ENCODE measurements around the gene CYP4F2.
A peak's percentile ranks its signal among the peaks of the same experiment; 100 is the strongest.
"Not testable (repeated sequence)": the region's sequence is repeated elsewhere in the genome, so short reads cannot be mapped to it uniquely, and the experiment has no call there.

CYP4F2 gene

DNA sequence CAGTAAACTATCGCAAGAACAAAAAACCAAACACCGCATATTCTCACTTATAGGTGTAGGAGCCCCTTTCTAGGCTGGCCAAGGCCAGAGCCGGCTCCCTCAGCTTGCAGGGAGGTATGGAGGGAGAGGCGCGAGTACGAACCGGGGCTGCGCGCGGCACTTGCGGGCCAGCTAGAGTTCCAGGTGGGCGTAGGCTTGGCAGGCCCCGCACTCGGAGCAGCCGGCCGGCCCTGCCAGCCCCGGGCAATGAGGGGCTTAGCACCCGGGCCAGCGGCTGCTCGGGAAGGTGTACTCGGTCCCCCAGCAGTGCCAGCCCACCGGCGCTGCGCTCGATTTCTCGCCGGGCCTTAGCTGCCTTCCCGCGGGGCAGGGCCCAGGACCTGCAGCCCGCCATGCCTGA lies 1.7 kb upstream of the CYP4F2 start:
- not testable (repeated sequence) for DNase-seq (ENCODE audit: low spot score)

GRCh38 chr19:15897026-15897737 lies 692 bp downstream of the CYP4F2 start:
- DNase-seq (ENCODE audit: low spot score) = peak; percentile 1

- no peak for DNase-seq (ENCODE audit: low spot score)
Measured at GRCh38 chr19:15895876-15896430, 1.9 kb downstream of the CYP4F2 start.

DNA sequence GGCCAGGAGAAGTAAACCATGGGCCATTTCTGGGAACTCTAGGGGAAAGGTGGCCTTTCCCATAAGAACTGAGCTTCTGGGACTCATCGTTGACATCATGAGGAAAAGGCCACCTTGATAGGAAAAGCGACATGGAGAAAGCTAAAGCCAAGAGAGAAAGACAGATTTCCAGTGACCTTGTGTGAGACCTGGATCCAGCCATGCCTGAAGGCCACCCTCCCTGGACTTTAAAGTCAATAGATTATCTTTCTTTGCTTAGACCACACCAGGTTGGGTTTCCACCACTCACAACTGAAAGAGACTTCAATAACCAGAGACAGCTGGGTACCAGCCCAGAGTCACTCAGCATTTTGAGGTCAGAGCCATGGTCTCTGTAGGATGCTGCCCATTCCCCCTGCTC lies 3.5 kb downstream of the CYP4F2 start:
- DNase-seq (ENCODE audit: low spot score) = no peak

GRCh38 chr19:15893477-15893876 lies 4.4 kb downstream of the CYP4F2 start:
- DNase-seq (ENCODE audit: low spot score) = no peak

DNA sequence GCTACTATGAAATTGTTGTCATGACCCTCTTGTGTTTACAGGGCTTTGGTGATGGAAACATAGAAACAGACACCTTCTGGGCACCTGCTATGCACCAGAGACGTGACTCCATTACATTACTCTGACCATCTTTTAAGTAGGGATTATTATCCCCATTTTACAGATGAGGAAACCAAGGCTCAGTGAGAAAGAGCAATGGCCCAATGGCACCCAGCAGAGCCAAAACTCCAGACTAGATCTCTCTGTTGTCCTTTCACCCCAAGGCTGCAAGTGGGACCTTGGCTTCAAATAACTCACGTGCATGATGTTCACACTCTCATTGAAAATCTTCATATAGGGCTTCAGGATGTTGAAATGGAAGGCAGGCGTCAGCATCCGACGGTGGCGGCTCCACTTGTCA lies 5.9 kb downstream of the CYP4F2 start:
- no peak for DNase-seq (ENCODE audit: low spot score)

DNA sequence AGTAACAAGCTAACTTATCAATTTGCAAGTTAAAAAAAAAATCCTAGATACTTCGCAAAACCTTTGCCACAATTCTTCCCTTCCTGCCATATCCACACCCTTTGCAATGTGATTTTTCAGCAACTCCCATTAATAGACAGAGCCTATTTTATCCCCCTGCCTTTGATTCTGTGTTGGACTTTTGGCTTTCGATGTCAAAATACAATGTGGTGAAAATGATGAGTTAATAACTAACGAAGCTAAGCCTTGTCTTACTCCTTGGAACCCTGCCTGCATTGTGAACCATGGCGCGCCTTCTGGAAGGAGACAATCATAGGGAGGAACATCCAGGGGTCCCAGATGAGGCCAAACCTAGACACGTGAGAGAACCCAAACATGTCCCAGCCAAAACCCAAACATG lies 6.4 kb downstream of the CYP4F2 start:
- no peak for DNase-seq (ENCODE audit: low spot score)

- DNase-seq (ENCODE audit: low spot score) = not testable (repeated sequence)
Measured at GRCh38 chr19:15889339-15889738, 8.5 kb downstream of the CYP4F2 start.

DNA sequence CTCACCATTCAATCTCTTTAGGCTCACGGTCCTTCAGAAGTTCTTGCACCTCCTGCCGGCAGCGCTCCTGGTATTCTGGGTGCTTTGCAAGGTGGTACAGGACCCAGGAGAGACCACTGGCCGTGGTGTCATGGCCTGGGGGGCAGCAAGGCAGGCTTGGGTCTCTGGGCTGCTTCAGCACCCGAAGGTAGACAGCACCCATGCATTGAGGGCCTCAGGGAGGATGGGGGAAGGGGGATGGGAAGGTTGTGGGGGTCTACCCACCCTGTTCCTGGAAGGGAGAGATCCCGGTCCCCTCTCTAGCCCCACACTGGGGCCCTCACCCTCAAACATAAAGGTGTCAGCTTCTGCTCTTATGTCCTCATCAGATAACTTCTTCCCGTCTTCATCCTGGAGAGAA lies 12.0 kb downstream of the CYP4F2 start:
- DNase-seq (ENCODE audit: low spot score) = no peak

GRCh38 chr19:15885167-15885566 lies 12.7 kb downstream of the CYP4F2 start:
- no peak for DNase-seq (ENCODE audit: low spot score)

- DNase-seq (ENCODE audit: low spot score) = not testable (repeated sequence)
Measured at GRCh38 chr19:15883329-15883728, 14.5 kb downstream of the CYP4F2 start.

DNA sequence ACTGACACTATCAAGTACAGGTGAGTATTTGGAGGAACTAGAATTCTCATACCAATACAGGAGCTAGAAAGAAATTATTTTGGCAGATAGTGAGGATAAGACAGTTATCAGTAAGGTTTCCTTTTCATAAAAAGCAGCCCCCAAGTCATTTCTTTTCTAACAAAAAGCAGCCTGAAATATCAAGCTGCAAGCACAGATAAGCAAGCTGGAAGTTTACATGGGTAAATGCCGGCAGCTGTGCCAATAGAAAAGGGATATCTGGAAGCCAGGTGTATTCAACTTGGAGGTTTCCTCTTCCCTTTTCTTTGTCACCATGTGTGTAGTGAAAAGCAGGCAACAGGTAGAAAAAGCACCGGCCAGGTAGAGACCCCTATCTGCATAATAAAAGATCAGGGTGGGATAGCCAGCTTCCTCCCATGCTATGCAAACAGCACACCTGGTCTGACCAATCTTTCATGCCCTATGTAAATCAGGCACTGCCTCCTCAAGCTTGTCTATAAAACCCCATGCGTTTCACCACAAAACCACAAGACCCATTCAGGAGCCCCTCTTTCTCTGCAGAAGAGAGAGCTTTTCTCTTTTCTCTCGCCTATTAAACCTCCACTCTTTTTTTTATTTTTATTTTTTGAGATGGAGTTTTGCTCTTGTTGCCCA lies 22.9 kb downstream of the CYP4F2 start:
- no peak for DNase-seq (ENCODE audit: low spot score)

- peak; percentile 51 for DNase-seq (ENCODE audit: low spot score)
Measured at GRCh38 chr19:15873771-15874170, 24.1 kb downstream of the CYP4F2 start.

GRCh38 chr19:15871570-15871969 lies 26.3 kb downstream of the CYP4F2 start:
- peak; percentile 65 for DNase-seq (ENCODE audit: low spot score)

DNA sequence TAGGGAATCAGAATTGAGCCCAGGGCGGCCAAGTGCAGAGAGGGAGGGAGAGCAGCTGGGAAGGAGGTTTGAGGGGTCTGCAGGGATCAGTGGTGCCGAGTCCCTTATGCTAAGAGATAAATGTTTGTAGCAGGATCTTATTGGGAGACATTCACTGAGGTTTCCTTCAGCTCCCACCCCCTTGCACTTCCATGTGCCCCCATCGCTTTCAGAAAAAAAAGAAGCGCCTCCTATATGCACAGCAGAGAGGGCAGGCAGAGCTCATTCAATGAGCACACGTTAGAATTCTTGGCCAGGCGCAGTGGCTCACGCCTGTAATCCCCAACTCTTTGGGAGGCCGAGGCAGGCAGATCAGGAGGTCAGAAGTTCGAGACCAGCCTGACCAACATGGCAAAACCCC lies 28.0 kb downstream of the CYP4F2 start:
- no peak for DNase-seq (ENCODE audit: low spot score)

DNA sequence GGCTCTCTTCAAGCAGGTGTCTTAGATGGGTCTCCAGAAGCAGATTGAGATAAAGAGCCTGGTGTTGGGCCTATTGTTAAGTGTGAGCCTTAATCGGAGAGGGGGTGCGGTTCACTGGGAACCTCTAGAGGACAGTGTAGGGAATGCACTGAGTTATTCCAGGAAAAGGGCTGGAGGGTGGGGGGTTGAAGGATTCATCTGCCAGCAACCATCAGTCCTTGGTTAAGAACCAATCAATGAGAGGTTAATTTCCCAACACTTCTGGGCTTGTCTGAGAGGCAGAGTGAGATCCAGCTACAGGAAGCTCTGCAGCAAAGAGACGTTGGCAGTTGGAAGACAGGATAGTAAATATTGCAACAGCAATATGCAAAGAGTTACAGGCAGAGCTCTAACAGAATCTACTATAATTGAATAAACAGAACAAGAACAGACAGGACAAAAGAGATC lies 28.7 kb downstream of the CYP4F2 start:
- DNase-seq (ENCODE audit: low spot score) = peak; percentile 72

- peak; percentile 55 for DNase-seq (ENCODE audit: low spot score)
Measured at GRCh38 chr19:15866636-15867035, 31.2 kb downstream of the CYP4F2 start.

DNA sequence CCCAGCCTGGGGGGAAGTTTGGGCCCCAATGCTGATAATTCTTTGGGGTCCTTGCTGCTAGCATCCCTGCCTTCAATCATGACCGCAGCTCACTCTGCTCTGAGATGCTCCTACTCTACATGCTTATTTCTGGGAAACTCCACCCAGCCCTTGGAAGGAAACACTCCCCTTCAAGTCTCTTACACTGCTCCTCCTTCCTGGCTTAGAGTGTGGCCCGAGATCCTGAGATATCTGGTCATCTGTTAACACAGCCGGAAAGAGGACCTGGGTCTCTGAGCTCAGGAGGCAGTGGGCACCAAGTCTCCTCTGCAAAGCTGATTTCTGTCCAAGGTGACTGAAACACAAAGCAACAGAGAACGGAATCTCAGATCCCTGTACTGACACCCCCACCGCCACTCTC lies 33.0 kb downstream of the CYP4F2 start:
- no peak for DNase-seq (ENCODE audit: low spot score)

GRCh38 chr19:15863272-15863671 lies 34.6 kb downstream of the CYP4F2 start:
- DNase-seq (ENCODE audit: low spot score) = peak; percentile 86

DNA sequence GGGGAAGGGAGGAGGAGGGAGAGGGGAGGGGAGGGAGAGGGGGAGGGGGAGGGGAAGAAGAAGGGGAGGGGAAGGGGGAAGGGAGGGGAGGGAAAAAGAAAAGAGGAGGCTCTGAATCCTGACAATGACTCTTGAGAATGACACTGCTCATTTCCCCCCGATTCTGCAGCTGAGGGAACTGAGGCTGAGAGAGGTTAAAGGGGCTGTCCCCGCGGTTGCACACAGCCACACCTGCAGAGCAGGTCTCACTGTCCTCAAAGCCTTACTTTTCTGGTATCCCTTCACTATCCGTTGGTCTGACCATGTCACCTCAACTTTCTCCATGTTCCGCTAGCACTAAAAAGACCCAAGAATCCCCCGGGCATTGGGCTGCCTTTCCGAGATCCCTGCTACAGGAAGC lies 35.4 kb downstream of the CYP4F2 start:
- no peak for DNase-seq (ENCODE audit: low spot score)

DNA sequence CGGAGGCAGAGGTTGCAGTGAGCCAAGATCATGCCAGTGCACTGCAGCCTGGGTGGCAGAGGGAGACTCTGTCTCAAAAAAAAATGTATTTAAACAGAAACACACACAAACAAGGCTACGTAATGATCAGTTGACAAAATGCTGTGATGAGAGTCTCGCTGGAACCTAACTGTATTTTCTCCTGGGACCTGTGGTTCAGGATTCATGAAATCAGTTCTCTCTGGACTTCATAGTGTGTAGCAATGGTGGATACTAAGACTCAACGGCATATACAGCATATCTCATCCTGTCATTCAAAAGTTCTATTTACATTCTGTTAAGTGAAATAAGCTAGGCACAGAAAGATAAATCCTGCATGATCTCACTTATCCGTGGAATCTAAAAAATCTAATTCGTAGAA lies 37.4 kb downstream of the CYP4F2 start:
- no peak for DNase-seq (ENCODE audit: low spot score)

DNA sequence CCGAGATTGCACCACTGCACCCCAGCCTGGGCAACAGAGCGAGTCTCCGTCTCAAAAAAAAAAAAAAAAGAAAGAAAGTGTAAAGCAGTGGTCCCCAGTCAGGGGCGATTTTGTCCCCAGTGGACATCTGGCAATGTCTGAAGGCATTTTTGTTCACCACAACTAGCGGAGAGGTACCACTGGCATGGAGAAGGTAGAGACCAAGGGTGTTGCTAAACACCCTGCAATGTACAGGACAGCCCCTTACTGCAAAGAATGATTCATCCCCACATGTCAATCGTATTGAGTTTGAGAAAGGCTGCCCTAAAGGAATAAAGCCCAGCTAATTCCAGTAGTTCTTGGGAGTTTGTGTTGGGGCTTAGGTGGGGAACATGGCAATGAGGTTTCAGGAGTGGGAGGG lies 38.7 kb downstream of the CYP4F2 start:
- no peak for DNase-seq (ENCODE audit: low spot score)

DNA sequence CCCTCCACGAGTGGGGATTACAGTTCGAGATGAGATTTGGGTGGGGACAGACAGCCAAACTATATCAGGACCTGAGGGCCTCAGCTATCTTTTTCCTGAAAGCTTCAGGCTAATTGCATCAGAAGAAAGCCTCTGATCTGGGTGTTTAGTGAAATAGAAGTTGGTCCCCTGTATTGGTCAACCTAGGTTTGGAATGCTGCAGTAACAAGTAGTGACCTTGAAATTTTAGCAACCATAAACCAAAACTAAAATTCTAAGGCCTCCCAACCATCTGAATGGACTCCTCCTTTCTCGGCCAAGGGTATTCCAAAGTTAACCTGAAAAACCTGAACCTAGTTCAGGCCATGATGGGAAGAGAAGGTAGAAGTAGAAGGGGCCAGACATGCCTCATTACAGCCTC lies 47.5 kb downstream of the CYP4F2 start:
- no peak for DNase-seq (ENCODE audit: low spot score)

DNA sequence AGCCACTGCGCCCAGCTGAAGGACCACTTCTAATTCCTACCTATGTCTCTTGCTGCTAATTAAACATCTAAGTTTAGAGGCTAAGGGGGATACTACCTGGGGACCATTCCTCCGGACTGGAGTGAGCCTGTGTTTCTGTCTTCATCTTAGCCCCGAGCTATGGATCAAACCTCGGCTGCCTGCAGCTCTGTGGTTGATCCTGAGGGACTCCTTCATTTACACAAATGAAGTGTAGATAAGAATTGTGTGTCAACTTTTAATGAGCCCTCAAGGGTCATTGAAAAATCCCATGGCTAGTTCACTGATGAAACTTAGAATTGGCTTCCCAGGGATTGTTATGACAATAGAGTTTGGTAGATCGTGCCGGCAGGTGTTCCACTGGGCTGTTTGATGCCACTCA lies 51.0 kb downstream of the CYP4F2 start:
- DNase-seq (ENCODE audit: low spot score) = no peak

Measured in kidney tubule cell (primary cell).